ENCODE data around the gene LARGE2.

LARGE2 gene

DNA sequence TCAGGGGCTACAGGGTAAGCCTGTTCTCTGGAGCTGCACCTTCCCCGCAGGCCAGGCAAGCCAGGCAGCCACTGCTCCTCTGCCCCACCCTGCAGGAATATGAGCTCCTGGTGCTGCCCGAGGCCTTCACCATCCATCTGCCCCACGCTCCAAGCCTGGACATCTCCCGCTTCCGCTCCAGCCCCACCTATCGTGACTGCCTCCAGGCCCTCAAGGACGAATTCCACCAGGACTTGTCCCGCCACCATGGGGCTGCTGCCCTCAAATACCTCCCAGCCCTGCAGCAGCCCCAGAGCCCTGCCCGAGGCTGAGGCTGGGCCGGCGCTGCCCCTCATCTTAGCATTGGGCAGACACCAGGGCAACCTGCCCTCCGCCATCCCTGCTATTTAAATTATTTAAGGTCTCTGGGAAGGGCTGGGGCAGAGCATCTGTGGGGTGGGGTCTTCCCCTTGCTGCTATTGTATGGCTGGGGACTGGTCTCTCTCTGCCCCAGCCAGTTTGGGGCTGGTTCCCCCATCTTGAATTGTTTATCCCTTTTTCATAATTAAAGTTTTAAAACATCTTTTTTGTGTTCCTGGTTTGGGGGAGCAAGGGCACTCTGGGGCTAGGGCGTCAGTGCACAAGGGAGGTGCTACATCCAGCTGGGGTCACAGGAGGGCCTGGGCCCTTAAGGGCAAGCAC lies 6.2 kb downstream of the LARGE2 start:
- H3K4me2 ChIP-seq (ENCODE audit: low read length) = no peak overlapping the region
- no peaks in the 10 kb centered on the region for H3K79me2 ChIP-seq (ENCODE audit: control insufficient read depth, insufficient read depth, low read length)
- H2BK15ac ChIP-seq (replicated peaks; ENCODE audit: low read depth) = no peak overlapping the region
- no peaks in the 10 kb centered on the region for H3K27me3 ChIP-seq (ENCODE audit: insufficient read depth, low read length, poor library complexity)
- DNase-seq = no peak
- no peak overlapping the region for H2BK120ac ChIP-seq (ENCODE audit: low read depth, low read length)
- H2AK5ac ChIP-seq (ENCODE audit: low read length) = no peak overlapping the region
- H3K4ac ChIP-seq (ENCODE audit: low read depth, low read length) = no peak overlapping the region
- no peak overlapping the region for H3K23ac ChIP-seq (ENCODE audit: low read length)
- H3K79me1 ChIP-seq (ENCODE audit: low read length) = no peaks in the 10 kb centered on the region
- H3K27ac ChIP-seq (ENCODE audit: low read depth, low read length) = no peak overlapping the region
- H3K56ac ChIP-seq (ENCODE audit: low read length) = no peak overlapping the region
- no peak overlapping the region for H3K18ac ChIP-seq (ENCODE audit: low read length)
- H2BK5ac ChIP-seq (ENCODE audit: low read length) = no peak overlapping the region
- no peak overlapping the region for H4K5ac ChIP-seq (ENCODE audit: low read length)
- no CpG with 5 or more reads among the region's 13 CpGs for WGBS (ENCODE audit: extremely low coverage, insufficient coverage, low lambda C conversion rate)
- no peak overlapping the region for H3K9ac ChIP-seq (ENCODE audit: low read length)
- no peak overlapping the region for H4K8ac ChIP-seq (ENCODE audit: low read depth, low read length)
- no peaks in the 10 kb centered on the region for H3K4me1 ChIP-seq (ENCODE audit: control insufficient read depth, low read depth, low read length)
- H3K36me3 ChIP-seq (ENCODE audit: control insufficient read depth, insufficient read depth, low read length) = no peaks in the 10 kb centered on the region
- H3K4me3 ChIP-seq (ENCODE audit: low read length) = no peak overlapping the region

DNA sequence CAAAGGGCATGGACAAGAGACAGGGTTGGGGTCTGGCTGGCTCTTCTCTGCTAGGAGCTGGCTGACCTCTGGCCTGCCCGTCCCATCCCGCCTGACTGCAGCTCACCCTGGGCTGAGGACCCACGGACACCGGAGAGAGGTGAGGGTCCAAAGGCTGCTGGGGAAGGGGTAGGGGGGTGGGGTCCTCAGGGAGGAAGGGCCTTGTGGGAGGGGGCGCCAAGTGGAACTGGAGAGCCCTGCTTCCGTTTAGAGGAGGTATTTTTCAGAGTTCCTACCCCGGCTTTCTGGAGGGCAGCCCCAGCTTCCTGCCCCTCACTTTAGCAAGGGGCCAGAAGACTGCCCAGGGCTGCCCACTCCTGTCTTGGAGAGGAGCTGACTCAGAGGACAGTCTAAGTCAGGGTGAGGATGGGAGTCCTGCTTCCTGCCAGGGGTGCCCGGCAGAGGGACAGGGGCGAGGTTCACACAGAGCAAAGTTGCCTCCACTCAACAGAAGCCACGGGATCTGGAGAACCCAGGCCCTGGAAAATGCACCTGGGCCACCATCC lies 7.1 kb downstream of the LARGE2 start:
- Histone ChIP-seq H3K4me1 (ENCODE audit: control insufficient read depth, low read depth, low read length) (no peaks in the 10 kb centered on the region), H2BK5ac (ENCODE audit: low read length) (no peak overlapping the region), H3K4me2 (ENCODE audit: low read length) (no peak overlapping the region), H2BK120ac (ENCODE audit: low read depth, low read length) (no peak overlapping the region), H3K27me3 (ENCODE audit: insufficient read depth, low read length, poor library complexity) (no peaks in the 10 kb centered on the region), H3K23ac (ENCODE audit: low read length) (no peak overlapping the region), H3K27ac (ENCODE audit: low read depth, low read length) (no peak overlapping the region), H3K4me3 (ENCODE audit: low read length) (no peak overlapping the region), H3K36me3 (ENCODE audit: control insufficient read depth, insufficient read depth, low read length) (no peaks in the 10 kb centered on the region), H3K79me2 (ENCODE audit: control insufficient read depth, insufficient read depth, low read length) (no peaks in the 10 kb centered on the region), H2BK15ac (replicated peaks; ENCODE audit: low read depth) (no peak overlapping the region), H4K8ac (ENCODE audit: low read depth, low read length) (no peak overlapping the region), H3K4ac (ENCODE audit: low read depth, low read length) (no peak overlapping the region), H2AK5ac (ENCODE audit: low read length) (no peak overlapping the region), H3K79me1 (ENCODE audit: low read length) (no peaks in the 10 kb centered on the region), H3K9ac (ENCODE audit: low read length) (no peak overlapping the region), H3K56ac (ENCODE audit: low read length) (no peak overlapping the region), H4K5ac (ENCODE audit: low read length) (no peak overlapping the region), H3K18ac (ENCODE audit: low read length) (no peak overlapping the region)
- no peak for DNase-seq
- WGBS (ENCODE audit: extremely low coverage, insufficient coverage, low lambda C conversion rate) = no CpG with 5 or more reads among the region's 10 CpGs

DNA sequence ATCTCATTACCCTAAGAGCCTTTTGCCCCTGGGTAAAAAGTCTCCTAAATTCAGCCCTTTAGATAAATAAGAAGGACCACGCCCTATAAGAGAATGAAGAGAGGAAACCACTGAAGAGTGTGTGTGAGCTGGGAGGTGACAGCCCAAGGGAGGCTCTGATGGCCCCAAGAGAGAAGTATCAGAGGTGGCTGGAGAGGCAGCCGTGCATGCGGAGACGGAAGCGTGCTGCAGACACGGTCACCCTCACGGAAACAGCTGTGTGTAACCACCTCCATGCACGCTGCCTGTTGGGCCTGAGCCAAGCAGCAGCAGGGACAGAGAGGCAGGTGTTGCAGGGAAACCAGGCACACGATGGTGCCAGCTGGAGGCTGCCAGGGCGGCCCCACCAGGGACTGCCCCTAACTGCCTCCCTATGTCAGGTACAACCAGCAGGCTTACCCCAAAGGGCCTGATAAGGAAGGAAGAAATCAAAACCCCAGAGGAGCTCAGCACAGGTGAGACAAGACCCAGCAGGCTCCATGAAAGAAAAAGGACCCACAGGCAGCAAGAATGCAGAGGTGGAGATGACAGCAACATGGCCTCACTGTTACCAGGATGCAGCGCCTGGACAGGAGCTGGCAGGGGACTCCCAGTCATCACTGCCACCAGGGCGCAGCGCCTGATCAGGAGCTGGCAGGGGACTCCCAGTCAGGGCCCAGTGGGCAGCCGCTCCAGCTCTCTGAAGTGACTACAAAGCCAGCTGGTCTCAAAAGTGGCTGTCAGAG lies 7.8 kb downstream of the LARGE2 start:
- Histone ChIP-seq H3K9ac (ENCODE audit: low read length) (no peak overlapping the region), H3K4me2 (ENCODE audit: low read length) (no peak overlapping the region), H3K4ac (ENCODE audit: low read depth, low read length) (no peak overlapping the region), H3K4me3 (ENCODE audit: low read length) (no peak overlapping the region), H3K56ac (ENCODE audit: low read length) (no peak overlapping the region), H2BK15ac (replicated peaks; ENCODE audit: low read depth) (no peak overlapping the region), H2BK120ac (ENCODE audit: low read depth, low read length) (no peak overlapping the region), H3K23ac (ENCODE audit: low read length) (peak overlapping the region; percentile 66), H4K5ac (ENCODE audit: low read length) (no peak overlapping the region), H2BK5ac (ENCODE audit: low read length) (no peak overlapping the region), H3K79me1 (ENCODE audit: low read length) (no peaks in the 10 kb centered on the region), H3K79me2 (ENCODE audit: control insufficient read depth, insufficient read depth, low read length) (no peaks in the 10 kb centered on the region), H3K18ac (ENCODE audit: low read length) (no peak overlapping the region), H3K27ac (ENCODE audit: low read depth, low read length) (no peak overlapping the region), H4K8ac (ENCODE audit: low read depth, low read length) (no peak overlapping the region), H2AK5ac (ENCODE audit: low read length) (no peak overlapping the region), H3K27me3 (ENCODE audit: insufficient read depth, low read length, poor library complexity) (no peaks in the 10 kb centered on the region), H3K36me3 (ENCODE audit: control insufficient read depth, insufficient read depth, low read length) (no peaks in the 10 kb centered on the region), H3K4me1 (ENCODE audit: control insufficient read depth, low read depth, low read length) (no peaks in the 10 kb centered on the region)
- no CpG with 5 or more reads among the region's 14 CpGs for WGBS (ENCODE audit: extremely low coverage, insufficient coverage, low lambda C conversion rate)
- DNase-seq = no peak

DNA sequence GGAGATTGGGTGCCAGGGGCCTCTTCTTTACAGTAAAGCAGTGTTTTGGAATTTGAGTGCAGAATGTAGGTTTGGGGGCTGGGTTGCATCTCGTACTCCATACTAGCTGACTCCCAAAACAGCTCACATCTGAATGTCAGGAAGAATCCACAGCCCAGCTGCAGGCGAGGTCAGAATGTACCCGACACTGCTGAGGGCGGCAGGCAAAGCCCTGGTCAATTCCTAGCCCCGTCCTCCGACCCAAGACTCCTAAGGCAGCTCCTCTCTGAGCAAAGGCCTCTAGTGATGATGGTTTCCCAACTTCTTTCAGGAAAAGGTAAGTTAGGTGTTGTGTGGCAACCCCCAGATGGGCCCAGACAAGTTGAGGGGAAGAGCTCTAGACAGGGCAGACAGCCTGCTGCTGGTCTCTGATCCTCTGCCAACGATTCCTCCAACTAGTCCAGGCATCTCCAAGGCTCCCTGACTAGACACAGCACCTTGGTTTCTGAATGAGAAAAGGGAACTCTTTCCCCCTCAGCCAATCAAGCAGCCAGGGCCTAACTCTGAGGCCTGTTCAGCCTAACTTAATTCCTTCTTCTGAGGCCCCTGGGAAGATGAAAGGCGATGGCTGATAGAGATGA lies 8.6 kb downstream of the LARGE2 start:
- no peaks in the 10 kb centered on the region for H3K36me3 ChIP-seq (ENCODE audit: control insufficient read depth, insufficient read depth, low read length)
- H2BK120ac ChIP-seq (ENCODE audit: low read depth, low read length) = no peak overlapping the region
- H2BK15ac ChIP-seq (replicated peaks; ENCODE audit: low read depth) = no peak overlapping the region
- H4K8ac ChIP-seq (ENCODE audit: low read depth, low read length) = no peak overlapping the region
- no peak overlapping the region for H3K9ac ChIP-seq (ENCODE audit: low read length)
- H3K18ac ChIP-seq (ENCODE audit: low read length) = no peak overlapping the region
- no peak overlapping the region for H3K56ac ChIP-seq (ENCODE audit: low read length)
- H2AK5ac ChIP-seq (ENCODE audit: low read length) = no peak overlapping the region
- no peak overlapping the region for H3K4me3 ChIP-seq (ENCODE audit: low read length)
- H4K5ac ChIP-seq (ENCODE audit: low read length) = no peak overlapping the region
- no CpG with 5 or more reads among the region's 8 CpGs for WGBS (ENCODE audit: extremely low coverage, insufficient coverage, low lambda C conversion rate)
- no peak overlapping the region for H3K27ac ChIP-seq (ENCODE audit: low read depth, low read length)
- no peak for DNase-seq
- no peaks in the 10 kb centered on the region for H3K4me1 ChIP-seq (ENCODE audit: control insufficient read depth, low read depth, low read length)
- no peak overlapping the region for H3K23ac ChIP-seq (ENCODE audit: low read length)
- H2BK5ac ChIP-seq (ENCODE audit: low read length) = no peak overlapping the region
- no peaks in the 10 kb centered on the region for H3K79me2 ChIP-seq (ENCODE audit: control insufficient read depth, insufficient read depth, low read length)
- H3K27me3 ChIP-seq (ENCODE audit: insufficient read depth, low read length, poor library complexity) = no peaks in the 10 kb centered on the region
- H3K4ac ChIP-seq (ENCODE audit: low read depth, low read length) = no peak overlapping the region
- no peak overlapping the region for H3K4me2 ChIP-seq (ENCODE audit: low read length)
- H3K79me1 ChIP-seq (ENCODE audit: low read length) = no peaks in the 10 kb centered on the region

DNA sequence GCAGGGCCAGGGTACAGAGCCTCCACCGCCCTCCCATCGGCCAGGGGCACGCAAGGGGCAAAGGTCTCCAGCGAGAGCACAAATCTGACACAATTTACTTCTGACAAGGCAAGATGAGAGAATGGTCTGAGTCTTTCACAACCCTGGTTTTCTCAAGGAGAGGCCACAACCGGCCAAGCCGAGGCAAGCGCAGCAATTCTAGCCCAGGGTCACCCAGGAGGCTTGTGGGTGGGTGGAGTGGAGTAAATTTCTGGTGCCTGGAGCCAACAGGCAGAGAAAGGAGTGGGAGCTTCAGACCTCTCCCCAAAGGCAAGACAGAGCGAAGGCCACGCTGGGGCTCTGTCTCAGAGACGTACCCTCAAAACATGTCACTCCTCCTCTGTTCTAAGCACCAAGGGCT lies 9.3 kb downstream of the LARGE2 start:
- Histone ChIP-seq H3K56ac (ENCODE audit: low read length) (no peak overlapping the region), H3K27ac (ENCODE audit: low read depth, low read length) (no peak overlapping the region), H2BK5ac (ENCODE audit: low read length) (no peak overlapping the region), H3K4me2 (ENCODE audit: low read length) (no peak overlapping the region), H3K36me3 (ENCODE audit: control insufficient read depth, insufficient read depth, low read length) (no peaks in the 10 kb centered on the region), H4K8ac (ENCODE audit: low read depth, low read length) (no peak overlapping the region), H2BK120ac (ENCODE audit: low read depth, low read length) (no peak overlapping the region), H3K9ac (ENCODE audit: low read length) (no peak overlapping the region), H3K4me3 (ENCODE audit: low read length) (no peak overlapping the region), H3K79me1 (ENCODE audit: low read length) (no peaks in the 10 kb centered on the region), H3K79me2 (ENCODE audit: control insufficient read depth, insufficient read depth, low read length) (no peaks in the 10 kb centered on the region), H2BK15ac (replicated peaks; ENCODE audit: low read depth) (no peak overlapping the region), H3K4ac (ENCODE audit: low read depth, low read length) (no peak overlapping the region), H3K4me1 (ENCODE audit: control insufficient read depth, low read depth, low read length) (no peaks in the 10 kb centered on the region), H3K27me3 (ENCODE audit: insufficient read depth, low read length, poor library complexity) (no peaks in the 10 kb centered on the region), H4K5ac (ENCODE audit: low read length) (no peak overlapping the region), H3K18ac (ENCODE audit: low read length) (no peak overlapping the region), H2AK5ac (ENCODE audit: low read length) (no peak overlapping the region), H3K23ac (ENCODE audit: low read length) (no peak overlapping the region)
- DNase-seq = no peak
- WGBS (ENCODE audit: extremely low coverage, insufficient coverage, low lambda C conversion rate) = no CpG with 5 or more reads among the region's 10 CpGs

All from mesendoderm (in vitro differentiated cells).